IMR-90 (cell line): Measurements from ENCODE around the gene DNAJC4. TPM values are rescaled to one million over a fixed set of nuclear protein-coding genes. Genes with fewer than 3 reads are reported as not detected.

Experiments
- ATAC-seq: fragments of 200-7000 bp; cut with Tn5 transposase; 2 replicates; pipeline ENCODE4 v1.9.1; 2020; ENCODE audit warnings: low read depth, mild to moderate bottlenecking, moderate library complexity
- BruUV-seq: library from RNA; stranded (reverse); fragments of 400-500 nt; replicated peaks from 2 replicates; lab custom pipeline; 2021; lab: Mats Ljungman, UMichigan
- CTCF ChIA-PET: fragments of 300-600 bp; formaldehyde crosslinking; extraction: SDS; loops from one replicate; lab custom pipeline; 2021; ENCODE audit warnings: antibody characterized with exemption; lab: Yijun Ruan, JAX
- POLR2A ChIA-PET: fragments of 300-600 bp; sonication (Branson Sonifier 250); formaldehyde crosslinking; loops from one replicate; lab custom pipeline; 2022; ENCODE audit warnings: antibody characterized with exemption; ENCODE audit not compliant: unreplicated experiment; lab: Charles Lee
- DNase-seq: peaks from one replicate; pipeline ENCODE4 v3.0.0; 2013
- H2AFZ ChIP-seq: replicated peaks from 2 replicates; pipeline ENCODE3; 2013; ENCODE audit warnings: low read length, mild to moderate bottlenecking; ENCODE audit not compliant: poor library complexity
- H2AK5ac ChIP-seq: 2 replicates; pipeline ENCODE4 v1.6.1; 2013; ENCODE audit warnings: low read depth, low read length, inconsistent platforms
- H2AK9ac ChIP-seq: replicated peaks from 2 replicates; pipeline ENCODE3; 2013; ENCODE audit warnings: mild to moderate bottlenecking, low read depth, low read length, moderate library complexity; ENCODE audit not compliant: poor library complexity
- H2BK120ac ChIP-seq: 2 replicates; pipeline ENCODE4 v1.6.1; 2013; ENCODE audit warnings: low read depth, low read length, inconsistent platforms
- H2BK15ac ChIP-seq: 3 replicates; pipeline ENCODE4 v1.6.1; 2013; ENCODE audit warnings: low read depth, low read length, inconsistent platforms
- H2BK20ac ChIP-seq: 2 replicates; pipeline ENCODE4 v1.6.1; 2013; ENCODE audit warnings: low read depth, mild to moderate bottlenecking, inconsistent platforms, low read length, moderate library complexity
- H2BK5ac ChIP-seq: 2 replicates; pipeline ENCODE4 v1.6.1; 2013; ENCODE audit warnings: mild to moderate bottlenecking, low read depth, low read length, inconsistent platforms; ENCODE audit not compliant: poor library complexity, severe bottlenecking
- H3K14ac ChIP-seq: replicated peaks from 2 replicates; pipeline ENCODE4 v1.6.1; 2013; ENCODE audit warnings: low read depth, low read length, inconsistent platforms
- H3K18ac ChIP-seq: 2 replicates; pipeline ENCODE4 v1.6.1; 2013; ENCODE audit warnings: low read depth, low read length, control low read depth
- H3K23ac ChIP-seq: 2 replicates; pipeline ENCODE4 v1.6.1; 2013; ENCODE audit warnings: low read depth, low read length, inconsistent platforms
- H3K27ac ChIP-seq: 2 replicates; pipeline ENCODE4 v1.5.1; 2013; ENCODE audit warnings: mild to moderate bottlenecking, control low read depth, low read length; ENCODE audit not compliant: insufficient read depth
- H3K27me3 ChIP-seq: 2 replicates; pipeline ENCODE4 v1.6.1; 2013; ENCODE audit warnings: low read length; ENCODE audit not compliant: control insufficient read depth, insufficient read depth
- H3K36me3 ChIP-seq: 2 replicates; pipeline ENCODE4 v1.6.1; 2013; ENCODE audit warnings: low read length, mixed read lengths; ENCODE audit not compliant: control insufficient read depth, insufficient read depth
- H3K4ac ChIP-seq: 2 replicates; pipeline ENCODE4 v1.6.1; 2013; ENCODE audit warnings: low read depth, low read length, inconsistent platforms
- H3K4me1 ChIP-seq: 2 replicates; pipeline ENCODE4 v1.6.1; 2013; ENCODE audit warnings: low read length, mixed read lengths; ENCODE audit not compliant: control insufficient read depth, insufficient read depth
- H3K4me2 ChIP-seq: 2 replicates; pipeline ENCODE4 v1.6.1; 2013; ENCODE audit warnings: low read depth, mild to moderate bottlenecking, control low read depth, low read length, moderate library complexity
- H3K4me3 ChIP-seq: 2 replicates; pipeline ENCODE4 v1.5.1; 2013; ENCODE audit warnings: low read depth, mild to moderate bottlenecking, control low read depth, low read length, moderate library complexity; ENCODE audit not compliant: insufficient read depth
- H3K56ac ChIP-seq: 2 replicates; pipeline ENCODE4 v1.6.1; 2013; ENCODE audit warnings: low read length, inconsistent platforms; ENCODE audit not compliant: insufficient read depth; ENCODE audit errors: extremely low read depth
- H3K79me1 ChIP-seq, 2 experiments: 2 replicates each; pipeline ENCODE4 v1.6.1; 2013; ENCODE audit warnings: low read length in 2 of 2, inconsistent platforms in 1 of 2, low read depth in 1 of 2
- H3K9ac ChIP-seq: 2 replicates; pipeline ENCODE4 v1.6.1; 2013; ENCODE audit warnings: low read depth, low read length, control low read depth
- H3K9me1 ChIP-seq: 2 replicates; pipeline ENCODE4 v1.6.1; 2013; ENCODE audit warnings: low read length, inconsistent platforms; ENCODE audit not compliant: insufficient read depth
- H3K9me3 ChIP-seq: 2 replicates; pipeline ENCODE4 v1.6.1; 2013; ENCODE audit warnings: low read length; ENCODE audit not compliant: control insufficient read depth, insufficient read depth
- H4K20me1 ChIP-seq: 2 replicates; pipeline ENCODE4 v1.6.1; 2013; ENCODE audit warnings: low read length, inconsistent platforms; ENCODE audit not compliant: insufficient read depth
- H4K5ac ChIP-seq: 2 replicates; pipeline ENCODE4 v1.6.1; 2013; ENCODE audit warnings: mild to moderate bottlenecking, low read depth, low read length, control low read depth
- H4K8ac ChIP-seq, 2 experiments: 2 replicates each; pipeline ENCODE4 v1.6.1; 2013; ENCODE audit warnings: low read depth in 2 of 2, low read length in 2 of 2, control low read depth in 1 of 2, inconsistent platforms in 1 of 2
- H4K91ac ChIP-seq: 2 replicates; pipeline ENCODE4 v1.6.1; 2013; ENCODE audit warnings: low read depth, low read length, inconsistent platforms; ENCODE audit not compliant: insufficient read depth
- BHLHE40 ChIP-seq: fragments of 150-350 bp; IDR thresholded peaks from 2 replicates; pipeline ENCODE4 v1.6.1; 2016; ENCODE audit warnings: mild to moderate bottlenecking, low read depth, low read length
- CEBPB ChIP-seq: IDR thresholded peaks from 2 replicates; pipeline ENCODE4 v1.6.1; 2012; ENCODE audit warnings: low read depth, low read length, improper control_type of control experiment
- CHD1 ChIP-seq: IDR thresholded peaks from 2 replicates; pipeline ENCODE4 v1.6.1; 2012; ENCODE audit warnings: low read depth, low read length, improper control_type of control experiment
- CTCF ChIP-seq: conservative IDR thresholded peaks from 2 replicates; pipeline ENCODE4 v1.5.1; 2012; ENCODE audit warnings: mild to moderate bottlenecking, low read depth, low read length, improper control_type of control experiment
- FOS ChIP-seq: fragments of 150-350 bp; IDR thresholded peaks from 2 replicates; pipeline ENCODE4 v1.6.1; 2016; ENCODE audit warnings: low read depth, low read length
- MAFK ChIP-seq: IDR thresholded peaks from 2 replicates; pipeline ENCODE4 v1.6.1; 2012; ENCODE audit warnings: low read depth, low read length, improper control_type of control experiment
- MAZ ChIP-seq: IDR thresholded peaks from 2 replicates; pipeline ENCODE4 v1.6.1; 2012; ENCODE audit warnings: low read depth, mild to moderate bottlenecking, low read length, improper control_type of control experiment, moderate library complexity, borderline replicate concordance
- MXI1 ChIP-seq: IDR thresholded peaks from 2 replicates; pipeline ENCODE4 v1.6.1; 2012; ENCODE audit warnings: low read depth, mild to moderate bottlenecking, low read length, moderate library complexity, borderline replicate concordance
- NFE2L2 ChIP-seq: fragments of 150-350 bp; IDR thresholded peaks from 2 replicates; pipeline ENCODE4 v1.6.1; 2016; ENCODE audit warnings: low read depth, mild to moderate bottlenecking, low read length
- RAD21 ChIP-seq: IDR thresholded peaks from 2 replicates; pipeline ENCODE4 v1.6.1; 2012; ENCODE audit warnings: low read length, improper control_type of control experiment
- SMC3 ChIP-seq: fragments of 150-350 bp; IDR thresholded peaks from 2 replicates; pipeline ENCODE4 v1.6.1; 2016; ENCODE audit warnings: low read depth, mild to moderate bottlenecking, antibody characterized with exemption, low read length, moderate library complexity
- USF2 ChIP-seq: fragments of 150-350 bp; IDR thresholded peaks from 2 replicates; pipeline ENCODE4 v1.6.1; 2017; ENCODE audit warnings: mild to moderate bottlenecking, antibody characterized with exemption, low read length, low read depth
- WGBS, 2 experiments: methylation state at CpG; one replicate each; pipeline versions ENCODE4 v1.1.5 to v1.1.7; 2013; ENCODE audit warnings: missing lambda C conversion rate in 2 of 2; ENCODE audit not compliant: insufficient read length in 1 of 2; ENCODE audit errors: extremely low coverage in 2 of 2; 5-methylcytosine and 5-hydroxymethylcytosine counted together
- dilution Hi-C: fragments of 300-500 bp; cut with HindIII; formaldehyde crosslinking; loops from one replicate; pipeline ENCODE4 v1.14.3; 2018; ENCODE audit warnings: low sequenced_read_pairs; ENCODE audit not compliant: unreplicated experiment
- in situ Hi-C: fragments of 300-500 bp; cut with MboI; formaldehyde crosslinking; loops from 3 replicates; pipeline ENCODE4 v1.14.3; 2019; ENCODE audit warnings: low sequenced_read_pairs, inconsistent platforms, mixed read lengths
- intact Hi-C: fragments of 100-400 bp; cut with micrococcal nuclease; formaldehyde crosslinking; loops from 2 replicates; pipeline ENCODE4 v1.10.0; 2022
- polyA plus RNA-seq, 3 experiments: library from polyadenylated mRNA; depleted of rRNA; stranded (reverse); fragments of >200 nt; gene quantifications; 2 replicates each; pipeline ENCODE4 v1.2.3, GENCODE V29; 2012; ENCODE audit warnings: low replicate concordance in 1 of 3
- total RNA-seq: library from RNA; depleted of rRNA; stranded (reverse); fragments of >200 nt; gene quantifications from 2 replicates; pipeline ENCODE4 v1.2.3, GENCODE V29; 2012

DNAJC4 gene
- total and polyA plus RNA-seq, 2 of the 4 experiments (the other 2 are of a cell fraction), result 2.2 to 22.8 TPM

GRCh38 chr11:64245797-64246620 is 15.7 kb downstream of the DNAJC4 start:
- peak overlapping the region; percentile 98 for H2BK5ac ChIP-seq
- POLR2A ChIA-PET, result interaction anchor here (1.2 kb wide), 1 partner anchor 24 kb away, joined by 3 read pairs; no protein-coding TSS in a partner anchor
- H4K5ac ChIP-seq, result peak overlapping the region; percentile 51
- peak overlapping the region; percentile 93 for H3K9ac ChIP-seq
- H3K9me1 ChIP-seq, result peaks cover 5% of the 10 kb centered on the region
- WGBS, 2 experiments, result 0% methylated on average over 18 of the region's 46 CpGs; no CpG with 5 or more reads in 1 of the 2 experiments
- intact Hi-C loops, result no loop called here
- dilution Hi-C loops, result no loop called here
- BruUV-seq, result no TSS peak
- H2AK9ac ChIP-seq, result peak overlapping the region; percentile 100
- peak overlapping the region; percentile 65 to 91 for H4K8ac ChIP-seq
- peak overlapping the region; percentile 52; the same call in 1 of the 3 replicates for H2BK15ac ChIP-seq
- H3K4me3 ChIP-seq, result peak overlapping the region; percentile 95
- H4K91ac ChIP-seq, result peak overlapping the region; percentile 98
- H3K4me1 ChIP-seq, result peaks cover 9% of the 10 kb centered on the region
- peak overlapping the region; percentile 100 for H3K14ac ChIP-seq
- H3K4ac ChIP-seq, result peak overlapping the region; percentile 100
- H3K18ac ChIP-seq, result peak overlapping the region; percentile 56
- H3K27ac ChIP-seq, result peak overlapping the region; percentile 98
- H3K56ac ChIP-seq, result peak overlapping the region; percentile 86
- H3K79me1 ChIP-seq, result peaks cover 8 to 33% of the 10 kb centered on the region in 2 experiments; a peak in 3 of 4 replicates
- peak overlapping the region; percentile 96 for H3K23ac ChIP-seq
- in situ Hi-C loops, result no loop called here
- DNase-seq (peak; percentile 91), ATAC-seq (peak; percentile 5)
- peak overlapping the region; percentile 89 for H2AFZ ChIP-seq
- H2BK20ac ChIP-seq, result peak overlapping the region; percentile 31
- CTCF ChIA-PET, result interaction anchor here (0.6 to 2.1 kb wide), 2 partner anchors 24 to 55 kb away, joined by 4 to 7 read pairs; no protein-coding TSS in a partner anchor
- H3K9me3 ChIP-seq, result no peaks in the 10 kb centered on the region
- no peaks in the 10 kb centered on the region for H3K27me3 ChIP-seq
- peaks cover 12% of the 10 kb centered on the region for H3K36me3 ChIP-seq
- H2BK120ac ChIP-seq, result peak overlapping the region; percentile 92
- H4K20me1 ChIP-seq, result peaks cover 26% of the 10 kb centered on the region
- H3K4me2 ChIP-seq, result peak overlapping the region; percentile 96
- peak overlapping the region; percentile 100 for H2AK5ac ChIP-seq
- no peak for TF ChIP-seq MAFK
- peak; percentile 14; the same call in 1 of the 2 replicates for TF ChIP-seq MXI1
- peak; percentile 96 for TF ChIP-seq MAZ
- 0 out of 2 replicates have a peak, but pooled peaks have one; percentile 7 for TF ChIP-seq USF2
- TF ChIP-seq CTCF, result no peak
- 0 out of 2 replicates have a peak, but pooled peaks have one; percentile 23 for TF ChIP-seq NFE2L2
- TF ChIP-seq RAD21, result no peak
- peak; percentile 86 for TF ChIP-seq FOS
- TF ChIP-seq BHLHE40, result no peak; the same call in 1 of the 2 replicates
- TF ChIP-seq CEBPB, result no peak
- peak; percentile 71; the same call in 1 of the 2 replicates for TF ChIP-seq CHD1
- TF ChIP-seq SMC3, result no peak
